Stomach (tissue), 4 donors: ENCODE results near the gene LYPLA2.

Experiments
- EP300 ChIP-seq: sonication (generic); formaldehyde crosslinking; IDR thresholded peaks from one replicate; pipeline ENCODE4 v1.6.1; 2017; ENCODE audit warnings: antibody characterized with exemption
- POLR2A ChIP-seq, 4 donors: fragments of 450-650 bp; IDR thresholded peaks; one replicate each; pipeline ENCODE4 v1.6.1; 2016; ENCODE audit warnings: antibody characterized with exemption in 4 of 4, control low read depth in 2 of 4, mild to moderate bottlenecking in 1 of 4, moderate library complexity in 1 of 4
- TF ChIP-seq, protein P1 (sequence below), 7 experiments: fragments of 450-650 bp in 4 of 7; fragments of 200-600 bp in 3 of 7; sonication (generic) in 3 of 7; IDR thresholded peaks; one replicate each; pipeline ENCODE4 v1.5.1; 2016 to 2019; ENCODE audit warnings: antibody characterized with exemption in 7 of 7, control low read depth in 2 of 7, mild to moderate bottlenecking in 1 of 7

DNA sequence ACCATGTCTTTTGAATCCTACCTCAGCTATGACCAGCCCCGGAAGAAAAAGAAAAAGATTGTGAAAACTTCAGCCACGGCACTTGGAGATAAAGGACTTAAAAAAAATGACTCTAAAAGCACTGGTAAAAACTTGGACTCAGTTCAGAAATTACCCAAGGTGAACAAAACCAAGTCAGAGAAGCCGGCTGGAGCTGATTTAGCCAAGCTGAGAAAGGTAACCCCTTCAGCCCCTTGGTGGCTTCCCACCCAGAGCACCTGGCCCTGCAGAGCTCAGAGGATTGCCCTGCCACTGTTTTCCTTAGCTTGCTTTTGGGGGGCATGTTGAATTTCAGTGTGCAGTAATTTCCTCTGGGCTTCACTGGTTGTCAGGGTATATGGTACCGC, 39.1 kb upstream of the LYPLA2 start:
- TF ChIP-seq, protein P1, sequence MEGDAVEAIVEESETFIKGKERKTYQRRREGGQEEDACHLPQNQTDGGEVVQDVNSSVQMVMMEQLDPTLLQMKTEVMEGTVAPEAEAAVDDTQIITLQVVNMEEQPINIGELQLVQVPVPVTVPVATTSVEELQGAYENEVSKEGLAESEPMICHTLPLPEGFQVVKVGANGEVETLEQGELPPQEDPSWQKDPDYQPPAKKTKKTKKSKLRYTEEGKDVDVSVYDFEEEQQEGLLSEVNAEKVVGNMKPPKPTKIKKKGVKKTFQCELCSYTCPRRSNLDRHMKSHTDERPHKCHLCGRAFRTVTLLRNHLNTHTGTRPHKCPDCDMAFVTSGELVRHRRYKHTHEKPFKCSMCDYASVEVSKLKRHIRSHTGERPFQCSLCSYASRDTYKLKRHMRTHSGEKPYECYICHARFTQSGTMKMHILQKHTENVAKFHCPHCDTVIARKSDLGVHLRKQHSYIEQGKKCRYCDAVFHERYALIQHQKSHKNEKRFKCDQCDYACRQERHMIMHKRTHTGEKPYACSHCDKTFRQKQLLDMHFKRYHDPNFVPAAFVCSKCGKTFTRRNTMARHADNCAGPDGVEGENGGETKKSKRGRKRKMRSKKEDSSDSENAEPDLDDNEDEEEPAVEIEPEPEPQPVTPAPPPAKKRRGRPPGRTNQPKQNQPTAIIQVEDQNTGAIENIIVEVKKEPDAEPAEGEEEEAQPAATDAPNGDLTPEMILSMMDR (IDR thresholded peaks at IDR 0.05): no peak
- TF ChIP-seq EP300 (no peak), POLR2A (IDR thresholded peaks at IDR 0.05) (no peak)
